Hepatic stellate cell (primary cell): Measurements from ENCODE around the gene ARHGAP22.

Source experiments
- DNase-seq: peaks from one replicate; pipeline ENCODE4 v3.0.0; 2011; ENCODE audit warnings: low spot score

Gene ARHGAP22

DNA sequence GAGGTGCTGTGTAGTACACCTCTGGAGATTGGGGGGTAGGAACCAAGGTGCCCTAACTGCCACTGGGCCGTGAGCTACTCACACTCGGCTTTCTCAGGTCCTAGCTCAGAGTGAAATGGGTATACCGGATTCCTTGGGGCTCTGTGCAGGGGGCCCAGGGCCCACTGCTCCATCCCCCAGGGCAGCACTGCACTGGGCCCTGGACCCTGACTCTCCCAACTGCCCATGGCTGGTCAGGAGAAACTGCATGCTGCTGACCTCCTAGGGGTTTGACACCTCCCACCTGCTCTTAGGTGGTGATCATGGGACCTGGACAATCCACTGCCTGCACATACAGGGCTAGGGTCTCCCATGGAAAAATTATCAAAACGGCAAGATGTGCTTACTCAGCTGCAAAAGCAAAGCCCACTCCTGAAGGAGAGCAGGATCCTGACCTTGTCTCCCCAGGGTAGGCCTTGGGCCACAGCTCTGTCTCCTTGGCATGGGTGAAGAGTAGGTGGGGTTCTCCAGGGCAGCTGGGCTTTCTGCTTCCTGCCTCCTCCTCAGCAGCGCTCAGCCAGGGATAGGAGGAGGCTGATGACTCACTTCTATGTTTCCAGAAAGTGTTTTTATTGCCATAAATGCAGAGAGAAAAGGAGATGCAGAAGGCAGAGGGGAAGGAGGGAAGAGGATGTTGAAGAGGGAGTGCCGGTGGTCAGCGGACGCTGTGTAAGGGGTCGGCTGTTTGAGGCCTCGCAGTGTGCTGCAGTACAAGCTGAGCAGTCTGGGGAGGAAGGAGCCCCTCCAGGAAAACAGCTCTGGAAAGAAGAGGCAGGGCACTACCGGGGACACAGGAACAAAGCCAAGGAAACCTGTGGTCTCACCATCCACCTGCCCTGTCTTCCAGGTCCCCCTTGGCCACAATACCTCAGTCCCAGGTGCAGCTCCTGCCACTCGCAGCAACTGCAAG, 107.8 kb downstream of the ARHGAP22 start:
- DNase-seq, result peak; percentile 84

- no peak for DNase-seq
Observed at GRCh38 chr10:48496105-48496830, 108.6 kb downstream of the ARHGAP22 start.

DNA sequence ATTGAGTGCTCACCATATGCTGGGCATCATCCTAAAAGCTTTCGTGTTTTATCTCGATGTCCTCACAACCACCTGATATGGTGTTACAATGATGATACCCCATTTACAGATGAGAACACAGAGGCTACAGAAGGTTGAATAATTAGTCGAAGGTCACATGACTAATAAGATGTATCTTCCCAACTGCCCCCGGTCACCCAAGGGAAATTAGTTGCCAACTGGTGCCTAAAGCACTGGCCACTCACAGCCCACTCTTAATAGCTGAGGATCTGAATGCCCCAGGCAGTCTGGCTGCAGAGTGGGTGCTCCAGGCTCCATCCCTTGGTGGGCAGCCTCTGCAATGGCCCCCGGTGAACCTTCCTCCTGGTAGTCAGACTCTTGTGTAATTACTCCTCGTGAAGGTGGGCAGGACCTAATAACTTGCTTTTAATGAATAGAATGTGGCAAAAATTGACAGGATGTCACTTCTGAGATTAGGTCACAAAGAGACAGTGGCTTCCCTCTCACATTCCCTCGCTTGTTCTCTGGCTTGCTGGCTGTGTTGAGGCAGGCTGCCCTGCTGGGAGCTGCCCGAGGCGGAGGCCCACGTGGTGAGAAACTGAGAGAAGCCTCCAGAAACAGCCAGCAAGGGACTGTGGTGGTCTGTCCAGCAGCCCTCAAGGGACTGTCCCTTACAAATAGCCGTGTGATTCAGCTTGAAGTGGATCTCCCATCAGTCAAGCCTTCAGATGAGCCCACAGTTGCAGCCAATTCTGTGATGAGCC, 109.4 kb downstream of the ARHGAP22 start:
- no peak for DNase-seq

DNA sequence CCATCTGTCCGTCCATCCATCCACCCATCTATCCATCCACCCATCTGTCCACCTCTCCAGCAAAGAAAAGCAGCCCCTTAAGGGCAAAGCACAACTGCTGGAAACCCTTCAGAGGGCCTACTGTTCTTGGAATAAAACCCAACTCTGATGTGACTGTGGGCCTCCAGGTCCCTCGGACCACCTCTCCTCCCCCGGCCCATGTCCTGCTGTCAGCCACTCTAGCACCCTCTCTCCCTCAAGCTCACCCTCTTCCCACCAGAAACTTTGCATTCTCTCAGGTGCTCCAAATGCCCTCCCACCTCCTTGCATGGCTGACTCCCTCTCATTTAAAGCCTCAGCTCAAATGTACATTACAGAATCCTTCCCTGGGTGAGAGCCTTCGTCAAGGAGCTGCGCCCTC, 110.3 kb downstream of the ARHGAP22 start:
- no peak for DNase-seq

DNA sequence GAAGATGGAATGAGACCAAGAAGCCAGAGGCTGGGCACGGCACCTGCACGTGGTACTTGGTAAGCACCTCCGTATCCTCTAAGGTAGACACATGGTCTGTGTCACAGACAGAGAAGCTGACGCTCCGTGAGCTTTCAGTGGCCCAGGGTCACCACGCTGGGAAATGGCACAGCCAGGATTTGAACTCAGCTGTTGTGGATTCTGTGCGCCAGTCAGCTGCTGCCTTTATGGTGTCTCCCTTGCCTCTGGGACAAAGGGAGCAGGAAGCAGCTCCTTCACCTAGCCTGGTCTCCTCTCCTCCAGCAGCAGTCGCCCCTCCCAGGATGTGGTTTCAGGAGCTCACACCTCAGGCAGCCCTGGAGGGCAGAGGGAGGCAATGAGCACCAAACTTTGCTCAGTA, 110.8 kb downstream of the ARHGAP22 start:
- DNase-seq, result no peak

GRCh38 chr10:48493083-48493871, 111.6 kb downstream of the ARHGAP22 start:
- DNase-seq, result no peak

GRCh38 chr10:48492201-48492600, 112.7 kb downstream of the ARHGAP22 start:
- no peak for DNase-seq

DNA sequence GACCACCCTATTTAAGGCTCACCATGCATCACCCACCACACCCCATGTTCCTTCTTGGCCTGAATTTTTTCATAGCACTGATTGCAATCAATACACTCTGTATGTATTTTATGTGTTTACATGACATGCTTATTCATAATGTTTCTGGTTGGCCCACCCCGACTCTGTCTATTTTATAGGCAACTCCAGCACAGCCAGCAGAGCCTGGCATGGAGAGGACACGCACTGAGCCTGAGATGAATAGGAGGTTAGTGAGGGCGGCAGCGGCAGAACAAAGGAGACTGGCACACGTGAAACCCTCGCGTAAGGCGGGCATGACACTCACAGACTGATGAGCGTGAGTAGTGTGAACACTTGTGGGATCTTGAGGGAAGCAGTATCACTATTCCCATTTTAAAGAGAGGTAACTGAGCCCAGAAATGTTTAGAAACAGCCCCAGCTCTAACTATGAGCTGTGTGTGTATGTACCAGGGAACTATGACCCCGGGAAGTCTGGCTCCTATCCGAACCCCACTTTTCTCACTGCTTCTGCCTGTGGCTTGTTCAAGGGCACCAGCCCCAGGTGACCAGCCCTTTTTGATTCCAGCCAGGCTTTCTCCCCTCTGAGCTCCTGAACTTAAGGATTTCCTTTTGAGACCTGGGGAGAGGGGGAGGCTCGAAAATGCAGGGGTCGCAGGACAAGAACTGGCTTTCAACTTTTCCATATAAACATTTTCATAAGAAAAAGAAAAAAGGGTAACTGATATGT, 113.3 kb downstream of the ARHGAP22 start:
- DNase-seq, result no peak

DNA sequence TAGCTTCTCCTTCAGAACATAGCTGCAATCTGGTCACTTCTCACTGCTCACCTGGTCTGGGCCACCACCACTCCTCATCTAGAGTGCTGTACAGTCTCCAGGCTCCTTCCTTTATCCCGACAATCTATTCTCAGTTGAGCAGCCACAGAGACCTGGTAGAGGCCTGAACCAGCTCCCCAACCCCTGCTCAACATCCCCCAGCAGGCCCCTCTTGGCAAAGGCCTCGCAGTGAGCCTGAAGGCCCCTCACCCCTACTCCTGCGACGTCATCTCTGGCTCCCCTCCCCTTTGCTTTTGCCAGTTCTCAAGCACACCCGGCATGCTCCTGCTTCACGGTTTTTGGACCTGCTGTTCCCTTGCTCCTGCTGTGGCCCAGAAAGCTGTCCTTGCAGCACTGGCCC, 113.9 kb downstream of the ARHGAP22 start:
- no peak for DNase-seq

GRCh38 chr10:48490571-48490940, 114.3 kb downstream of the ARHGAP22 start:
- DNase-seq, result no peak

GRCh38 chr10:48489099-48489498, 115.8 kb downstream of the ARHGAP22 start:
- DNase-seq, result no peak

GRCh38 chr10:48487244-48487643, 117.6 kb downstream of the ARHGAP22 start:
- DNase-seq, result no peak

- no peak for DNase-seq
Observed at GRCh38 chr10:48485711-48486110, 119.2 kb downstream of the ARHGAP22 start.

- DNase-seq, result no peak
Observed at GRCh38 chr10:48484911-48485310, 120.0 kb downstream of the ARHGAP22 start.

DNA sequence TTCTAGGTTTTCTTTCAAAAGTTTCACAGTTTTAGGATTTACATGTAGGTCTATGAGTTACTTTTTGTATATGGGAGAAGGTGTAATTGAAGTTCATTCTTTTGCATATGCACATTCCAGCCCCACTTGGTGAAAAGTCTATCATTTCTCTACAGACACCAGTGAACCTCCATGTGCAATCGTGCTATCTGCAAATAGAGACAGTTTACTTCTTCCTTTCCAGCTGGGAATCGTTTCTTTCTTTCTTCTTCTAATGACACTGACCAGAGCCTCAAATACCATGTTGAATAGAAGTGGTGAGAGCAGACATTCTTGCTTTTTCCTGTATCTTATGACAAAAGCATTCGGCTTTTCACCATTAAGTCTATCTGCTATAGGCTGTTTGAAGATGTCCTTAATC, 122.7 kb downstream of the ARHGAP22 start:
- DNase-seq, result no peak

DNA sequence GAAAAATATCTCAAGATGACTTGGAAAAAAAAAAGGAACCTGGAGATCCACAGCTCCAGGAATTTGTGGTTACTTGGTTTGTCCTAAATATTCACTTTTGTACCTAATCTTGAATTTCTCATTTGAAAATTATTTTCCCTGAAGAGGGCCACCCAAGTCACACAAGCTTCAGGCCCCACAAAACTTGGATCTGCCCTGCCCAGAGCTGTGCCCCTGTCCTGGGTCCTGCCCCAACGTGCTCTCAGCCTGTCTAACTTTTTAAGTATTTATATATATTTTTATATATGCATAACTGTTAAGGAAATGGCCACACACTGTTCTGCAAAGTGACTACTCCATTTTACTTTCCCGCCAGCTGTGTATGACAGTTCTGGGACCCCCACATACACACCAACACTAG, 123.5 kb downstream of the ARHGAP22 start:
- DNase-seq, result no peak

- no peak for DNase-seq
Observed at GRCh38 chr10:48480397-48481374, 124.2 kb downstream of the ARHGAP22 start.

GRCh38 chr10:48478980-48479811, 125.7 kb downstream of the ARHGAP22 start:
- no peak for DNase-seq

DNA sequence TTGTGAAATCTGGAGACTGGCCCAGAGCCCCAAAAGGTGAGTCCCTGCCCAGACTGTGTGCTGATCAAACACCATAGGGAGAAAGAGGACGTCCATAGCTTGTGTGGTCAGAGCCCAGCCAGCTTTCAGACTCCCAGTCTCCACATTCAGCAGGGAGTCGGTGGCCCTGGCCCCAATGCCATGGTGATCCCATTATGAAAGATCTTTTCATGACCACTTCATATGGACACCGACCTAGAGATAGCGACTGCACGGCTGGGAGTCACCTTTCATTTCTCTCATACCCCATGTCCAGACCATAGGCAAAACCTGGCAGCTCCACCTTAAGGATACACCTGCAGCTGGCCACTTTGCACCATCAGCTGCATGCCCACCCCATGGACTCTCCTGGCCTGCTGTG, 126.4 kb downstream of the ARHGAP22 start:
- DNase-seq, result no peak
